Colonic mucosa (tissue), 4 donors: ENCODE results near the gene CAPZB. TPM values are rescaled to one million over a fixed set of nuclear protein-coding genes. Genes with fewer than 3 reads are reported as not detected.
A peak's percentile ranks its signal among the peaks of the same experiment; 100 is the strongest.

Source experiments
- DNase-seq: peaks from one replicate; pipeline ENCODE4 v3.0.0-alpha.2; 2020
- H3K27ac ChIP-seq: fragments of 200-600 bp; one replicate; pipeline ENCODE4 v1.8.0; 2021
- H3K27me3 ChIP-seq: fragments of 200-600 bp; one replicate; pipeline ENCODE4 v1.8.0; 2021
- H3K36me3 ChIP-seq: fragments of 200-600 bp; one replicate; pipeline ENCODE4 v1.8.0; 2021
- H3K4me1 ChIP-seq: fragments of 200-600 bp; one replicate; pipeline ENCODE4 v1.8.0; 2021; ENCODE audit warnings: mild to moderate bottlenecking
- H3K4me3 ChIP-seq: fragments of 200-600 bp; one replicate; pipeline ENCODE4 v1.8.0; 2021
- H3K9ac ChIP-seq, 2 donors: one replicate each; pipeline ENCODE4 v1.7.0; 2013; ENCODE audit warnings: control low read depth in 2 of 2, low read depth in 2 of 2, low read length in 2 of 2
- H3K9me3 ChIP-seq: fragments of 200-600 bp; one replicate; pipeline ENCODE4 v1.8.0; 2021
- intact Hi-C: fragments of 100-400 bp; cut with DNase I; formaldehyde crosslinking; loops from one replicate; pipeline ENCODE4 v1.14.1; 2022
- total RNA-seq, 2 donors: library from RNA; stranded (reverse); fragmentation: NEBNext Ultra II Directional in 1 of 2; extraction: Animal tissue kit (Norgen Biotek cat#: 25700) in 1 of 2; gene quantifications; one replicate each; pipeline ENCODE4 v1.2.1, GENCODE V29; 2021
- TF ChIP-seq, protein P1 (sequence below): fragments of 200-600 bp; IDR thresholded peaks from one replicate; pipeline ENCODE4 v1.8.0; 2022; ENCODE audit warnings: antibody characterized with exemption, mild to moderate bottlenecking
- donor health status: healthy.
- donor health status: DM: no; HTN: no; CAD: no.
- donor health status: DM: no; HTN: no; CAD: no.

The CAPZB gene
- total RNA-seq, 2 donors from 2014 or later, result 397 to 407 TPM

DNA sequence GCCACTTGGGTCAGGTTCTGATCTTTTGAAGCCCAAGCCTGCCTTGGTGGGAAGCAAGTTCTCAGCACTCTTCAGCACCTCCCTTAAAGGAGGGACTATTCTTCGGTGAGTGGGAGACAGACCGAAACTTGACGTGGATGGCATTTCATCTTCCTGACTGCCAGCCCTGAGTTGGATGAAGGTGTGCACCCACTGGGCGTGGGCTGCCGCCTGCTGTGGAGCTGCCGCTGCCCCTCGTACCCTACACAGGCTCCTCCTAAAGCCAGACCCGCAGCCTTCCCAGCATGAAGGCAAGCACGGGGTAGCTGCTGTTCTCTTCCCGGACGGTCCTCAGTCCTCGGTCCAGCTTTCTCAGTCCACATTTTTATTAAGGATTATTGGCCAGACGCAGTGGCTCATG, 89.1 kb downstream of the CAPZB start:
- no peaks in the 10 kb centered on the region for H3K4me1 ChIP-seq
- H3K9ac ChIP-seq, result no peak overlapping the region
- intact Hi-C loops, result no loop called here
- no peak for DNase-seq
- H3K36me3 ChIP-seq, result no peaks in the 10 kb centered on the region
- H3K27me3 ChIP-seq, result no peaks in the 10 kb centered on the region
- no peak overlapping the region for H3K4me3 ChIP-seq
- no peak overlapping the region for H3K27ac ChIP-seq
- H3K9me3 ChIP-seq, result no peaks in the 10 kb centered on the region
- TF ChIP-seq, protein P1, sequence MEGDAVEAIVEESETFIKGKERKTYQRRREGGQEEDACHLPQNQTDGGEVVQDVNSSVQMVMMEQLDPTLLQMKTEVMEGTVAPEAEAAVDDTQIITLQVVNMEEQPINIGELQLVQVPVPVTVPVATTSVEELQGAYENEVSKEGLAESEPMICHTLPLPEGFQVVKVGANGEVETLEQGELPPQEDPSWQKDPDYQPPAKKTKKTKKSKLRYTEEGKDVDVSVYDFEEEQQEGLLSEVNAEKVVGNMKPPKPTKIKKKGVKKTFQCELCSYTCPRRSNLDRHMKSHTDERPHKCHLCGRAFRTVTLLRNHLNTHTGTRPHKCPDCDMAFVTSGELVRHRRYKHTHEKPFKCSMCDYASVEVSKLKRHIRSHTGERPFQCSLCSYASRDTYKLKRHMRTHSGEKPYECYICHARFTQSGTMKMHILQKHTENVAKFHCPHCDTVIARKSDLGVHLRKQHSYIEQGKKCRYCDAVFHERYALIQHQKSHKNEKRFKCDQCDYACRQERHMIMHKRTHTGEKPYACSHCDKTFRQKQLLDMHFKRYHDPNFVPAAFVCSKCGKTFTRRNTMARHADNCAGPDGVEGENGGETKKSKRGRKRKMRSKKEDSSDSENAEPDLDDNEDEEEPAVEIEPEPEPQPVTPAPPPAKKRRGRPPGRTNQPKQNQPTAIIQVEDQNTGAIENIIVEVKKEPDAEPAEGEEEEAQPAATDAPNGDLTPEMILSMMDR, result no peak

DNA sequence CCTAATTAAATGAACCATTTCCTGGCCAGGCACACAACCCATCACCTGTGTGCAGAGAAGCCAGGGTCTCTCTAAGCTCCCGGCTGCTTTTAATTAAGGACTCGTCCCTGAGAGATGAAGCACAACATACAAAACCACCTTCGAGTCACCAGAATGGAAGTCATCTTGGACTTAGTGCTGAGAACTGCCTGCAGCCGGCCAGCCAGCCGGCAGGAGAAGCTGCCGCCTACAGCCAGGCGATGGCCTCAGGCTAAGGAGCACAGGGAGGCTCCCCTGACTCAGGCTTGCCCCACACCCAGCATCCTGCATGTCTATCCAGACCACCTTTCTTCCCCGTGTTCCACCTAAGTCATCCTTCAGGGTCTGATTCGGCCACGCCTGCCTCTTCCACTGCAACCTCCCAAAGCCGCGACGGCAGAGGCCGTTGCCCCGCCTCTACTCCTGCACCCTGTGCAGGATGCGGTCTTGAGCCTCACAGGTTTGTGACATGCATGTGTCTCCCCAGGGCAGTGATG, 89.6 kb downstream of the CAPZB start:
- no peak for DNase-seq
- intact Hi-C loops, result no loop called here
- no peak overlapping the region for H3K4me3 ChIP-seq
- H3K27ac ChIP-seq, result no peak overlapping the region
- no peaks in the 10 kb centered on the region for H3K36me3 ChIP-seq
- no peaks in the 10 kb centered on the region for H3K4me1 ChIP-seq
- H3K9ac ChIP-seq, result no peak overlapping the region
- no peaks in the 10 kb centered on the region for H3K9me3 ChIP-seq
- H3K27me3 ChIP-seq, result no peaks in the 10 kb centered on the region
- TF ChIP-seq, protein P1, result no peak

DNA sequence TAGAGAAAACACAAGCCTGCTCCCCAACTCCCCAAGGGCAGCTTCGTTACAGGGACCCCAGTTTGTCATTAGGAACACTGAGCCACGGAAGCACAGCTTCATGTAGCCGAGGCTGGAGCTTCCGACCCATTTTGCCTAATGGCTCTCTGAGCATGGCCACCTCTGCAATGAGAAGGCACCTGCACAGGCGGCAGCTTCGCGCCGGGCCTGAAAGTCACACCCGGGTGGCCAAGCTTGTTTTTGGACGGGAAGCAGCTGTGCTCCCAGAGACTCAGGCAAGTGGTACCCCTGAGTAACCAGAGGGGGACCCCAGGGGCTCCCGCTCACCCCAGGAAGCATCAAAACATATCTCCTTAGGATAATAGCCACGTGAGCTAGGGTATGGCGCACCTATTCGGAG, 92.3 kb downstream of the CAPZB start:
- H3K36me3 ChIP-seq, result no peaks in the 10 kb centered on the region
- intact Hi-C loops, result loop anchor here (5.0 kb wide), 3 partner anchors 89 to 259 kb away; no protein-coding TSS in a partner anchor
- no peak for DNase-seq

DNA sequence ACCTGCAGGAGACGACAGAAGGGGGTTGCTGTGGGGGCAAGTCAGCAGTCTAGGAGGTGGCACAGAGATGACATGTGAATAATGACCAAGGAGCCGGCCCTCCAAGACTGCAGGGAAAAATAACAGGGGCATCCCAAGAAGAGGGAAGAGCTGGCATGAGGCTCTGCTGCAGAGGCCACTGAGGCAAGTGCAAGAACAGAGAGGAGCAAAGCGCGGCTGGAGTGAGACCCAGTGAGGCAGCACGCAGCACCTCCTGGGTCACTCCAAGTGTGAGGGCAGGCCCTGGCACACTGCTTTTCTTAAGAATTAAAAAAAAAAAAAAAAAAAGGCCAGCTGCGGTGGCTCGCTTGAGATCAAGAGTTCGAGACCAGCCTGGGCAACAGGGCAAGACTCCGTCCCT, 93.1 kb downstream of the CAPZB start:
- H3K4me1 ChIP-seq, result peaks cover 9% of the 10 kb centered on the region
- no peak for DNase-seq
- intact Hi-C loops, result loop anchor here (5.0 kb wide), 3 partner anchors 90 to 260 kb away; no protein-coding TSS in a partner anchor

More for the DNA sequence above, 92.3 kb downstream of the CAPZB start:
- H3K4me1 ChIP-seq, result peaks cover 2% of the 10 kb centered on the region
- H3K9ac ChIP-seq, result no peak overlapping the region
- H3K27me3 ChIP-seq, result no peaks in the 10 kb centered on the region
- no peak overlapping the region for H3K27ac ChIP-seq
- no peaks in the 10 kb centered on the region for H3K9me3 ChIP-seq
- H3K4me3 ChIP-seq, result no peak overlapping the region
- TF ChIP-seq, protein P1, result no peak

DNA sequence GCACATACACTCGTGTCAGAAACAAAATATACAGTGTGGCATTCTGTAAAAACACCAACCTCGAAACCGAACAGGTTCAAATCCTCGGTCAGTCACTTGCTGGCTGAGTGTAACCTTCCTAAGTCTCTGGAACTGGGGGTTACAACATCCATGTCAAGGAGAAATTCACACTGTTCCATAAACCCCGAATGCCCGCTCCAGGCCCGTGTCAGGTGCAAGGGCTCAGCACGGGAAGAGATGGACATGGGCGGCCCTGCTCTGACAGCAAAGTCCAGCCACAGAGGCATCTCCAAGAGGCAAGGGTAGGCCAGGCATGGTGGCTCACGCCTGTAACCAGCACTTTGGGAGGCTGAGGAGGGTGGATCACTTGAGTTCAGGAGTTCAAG, 93.8 kb downstream of the CAPZB start:
- intact Hi-C loops, result loop anchor here (5.0 kb wide), 3 partner anchors 91 to 261 kb away; no protein-coding TSS in a partner anchor
- Histone ChIP-seq H3K27me3 (no peaks in the 10 kb centered on the region), H3K27ac (peak overlapping the region; percentile 53), H3K4me3 (no peak overlapping the region), H3K9me3 (no peaks in the 10 kb centered on the region), H3K9ac (peak overlapping the region; percentile 22 to 53), H3K36me3 (no peaks in the 10 kb centered on the region), H3K4me1 (peaks cover 12% of the 10 kb centered on the region)
- DNase-seq, result no peak
- TF ChIP-seq, protein P1, result peak; percentile 13

More for the DNA sequence above, 93.1 kb downstream of the CAPZB start:
- TF ChIP-seq, protein P1, result no peak
- H3K27ac ChIP-seq, result peak overlapping the region; percentile 53
- H3K4me3 ChIP-seq, result no peak overlapping the region
- no peaks in the 10 kb centered on the region for H3K9me3 ChIP-seq
- H3K9ac ChIP-seq, result no peak overlapping the region
- no peaks in the 10 kb centered on the region for H3K36me3 ChIP-seq
- no peaks in the 10 kb centered on the region for H3K27me3 ChIP-seq
